ENCODE measurements around the gene MRPL12.
"Not testable (repeated sequence)": the region's sequence is repeated elsewhere in the genome, so short reads cannot be mapped to it uniquely, and the experiment has no call there.

Gene MRPL12

GRCh38 chr17:81717766-81718089 is 14.6 kb downstream of the MRPL12 start:
- DNase-seq = no peak

- no peak for DNase-seq
Observed at GRCh38 chr17:81719410-81720266, 16.5 kb downstream of the MRPL12 start.

GRCh38 chr17:81720267-81721071 is 17.3 kb downstream of the MRPL12 start:
- no peak for DNase-seq

DNA sequence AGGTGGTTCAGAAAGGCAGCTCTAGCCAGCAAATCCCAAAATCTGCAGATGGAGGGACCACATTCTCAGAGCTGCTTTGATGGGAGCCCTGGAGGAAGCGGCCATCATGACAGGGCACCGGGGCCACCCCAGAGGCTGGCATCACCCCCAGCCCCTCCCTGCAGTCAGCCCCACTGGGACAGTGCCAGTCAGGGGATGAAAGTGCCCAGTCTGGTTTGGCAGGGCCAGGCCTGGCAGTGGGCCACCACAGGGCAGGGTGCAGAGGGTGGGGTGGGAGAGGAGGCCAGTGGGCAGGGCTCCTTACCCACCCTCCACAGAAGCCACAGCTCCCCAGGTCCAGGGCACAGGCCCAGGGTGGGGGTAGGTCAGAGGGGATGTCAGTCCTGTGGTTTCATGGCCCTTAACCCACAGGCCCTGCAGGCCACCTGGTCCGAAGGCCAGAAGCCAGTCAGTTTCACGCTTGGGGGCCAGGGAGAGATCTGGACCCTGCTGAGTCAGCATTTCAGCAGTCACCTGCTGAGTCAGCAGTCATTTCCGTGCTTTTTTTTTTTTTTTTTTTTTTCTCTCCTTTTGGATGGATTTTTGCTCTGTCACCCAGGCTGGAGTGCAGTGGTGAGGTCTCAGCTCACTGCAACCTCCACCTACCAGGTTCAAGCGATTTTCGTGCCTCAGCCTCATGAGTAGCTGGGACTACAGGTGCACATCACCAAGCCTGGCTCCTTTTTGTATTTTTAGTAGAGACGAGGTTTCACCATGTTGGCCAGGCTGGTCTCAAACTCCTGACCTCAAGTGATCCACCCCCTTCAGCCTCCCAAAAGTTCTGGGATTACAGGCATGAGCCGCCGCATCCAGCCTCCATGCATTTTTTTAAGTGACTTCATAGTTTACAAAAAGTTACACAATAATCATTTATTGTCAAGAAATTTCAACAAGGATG is 19.3 kb downstream of the MRPL12 start:
- no peak for DNase-seq

DNA sequence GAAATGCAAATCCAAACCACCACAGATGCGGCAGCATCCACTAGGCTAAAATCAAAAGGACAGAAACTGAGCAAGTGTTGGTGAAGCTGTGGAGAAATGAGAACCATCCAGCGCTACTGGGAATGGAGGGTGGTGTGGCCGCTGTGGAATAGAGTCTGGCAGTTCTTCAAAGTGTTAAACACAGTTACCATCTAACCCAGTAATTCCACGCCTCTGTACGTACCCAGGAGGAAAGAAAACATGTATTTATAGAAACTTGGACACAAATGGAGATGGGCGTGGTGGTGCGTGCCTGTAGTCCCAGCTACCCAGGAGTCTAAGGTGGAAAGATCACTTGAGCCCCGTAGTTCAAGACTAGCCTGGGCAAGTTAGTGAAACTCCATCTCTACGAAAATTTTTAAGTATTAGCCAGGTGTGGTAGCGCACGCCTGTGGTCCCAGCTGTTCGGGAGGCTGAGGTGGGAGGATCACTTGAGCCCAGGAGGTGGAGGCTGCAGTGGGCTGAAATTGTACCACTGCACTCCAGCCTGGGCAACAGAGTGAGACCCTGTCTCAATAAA is 20.6 kb downstream of the MRPL12 start:
- no peak for DNase-seq

DNA sequence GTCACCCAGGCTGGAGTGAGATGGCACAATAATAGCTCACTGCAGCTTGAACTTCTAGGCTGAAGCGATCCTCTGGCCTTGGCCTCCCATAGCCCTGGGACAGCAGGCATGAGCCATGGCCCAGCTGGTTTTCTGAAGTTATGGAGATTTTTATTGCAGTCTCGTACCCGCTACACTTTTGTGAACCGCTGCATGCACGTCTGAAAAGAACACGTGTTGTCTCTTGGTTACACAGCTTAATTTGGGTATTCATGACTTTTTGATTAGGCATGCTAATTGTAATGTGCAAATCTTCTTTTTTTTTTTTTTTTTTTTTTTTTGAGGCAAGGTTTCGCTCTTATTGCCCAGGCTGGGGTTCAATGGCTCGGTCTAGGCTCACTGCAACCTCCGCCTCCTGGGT is 22.3 kb downstream of the MRPL12 start:
- no peak for DNase-seq

DNA sequence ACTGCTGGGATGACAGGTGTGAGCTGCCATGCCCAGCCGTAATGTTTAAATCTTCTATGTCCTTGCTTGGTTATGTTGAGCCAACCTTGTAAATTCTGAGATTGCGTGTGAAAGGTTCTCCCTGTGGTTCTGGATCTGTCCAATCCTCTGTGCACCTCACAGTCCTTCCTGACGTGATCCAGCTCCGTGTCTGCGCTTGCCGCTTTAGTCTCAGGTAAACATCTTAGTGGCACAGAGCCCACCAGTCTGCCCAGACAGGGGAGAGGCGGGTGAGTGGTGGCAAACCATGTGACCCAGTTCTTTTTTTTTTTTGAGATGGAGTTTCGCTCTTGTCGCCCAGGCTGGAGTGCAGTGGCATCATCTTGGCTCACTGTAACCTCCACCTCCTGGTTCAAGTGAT is 22.8 kb downstream of the MRPL12 start:
- DNase-seq = no peak

DNA sequence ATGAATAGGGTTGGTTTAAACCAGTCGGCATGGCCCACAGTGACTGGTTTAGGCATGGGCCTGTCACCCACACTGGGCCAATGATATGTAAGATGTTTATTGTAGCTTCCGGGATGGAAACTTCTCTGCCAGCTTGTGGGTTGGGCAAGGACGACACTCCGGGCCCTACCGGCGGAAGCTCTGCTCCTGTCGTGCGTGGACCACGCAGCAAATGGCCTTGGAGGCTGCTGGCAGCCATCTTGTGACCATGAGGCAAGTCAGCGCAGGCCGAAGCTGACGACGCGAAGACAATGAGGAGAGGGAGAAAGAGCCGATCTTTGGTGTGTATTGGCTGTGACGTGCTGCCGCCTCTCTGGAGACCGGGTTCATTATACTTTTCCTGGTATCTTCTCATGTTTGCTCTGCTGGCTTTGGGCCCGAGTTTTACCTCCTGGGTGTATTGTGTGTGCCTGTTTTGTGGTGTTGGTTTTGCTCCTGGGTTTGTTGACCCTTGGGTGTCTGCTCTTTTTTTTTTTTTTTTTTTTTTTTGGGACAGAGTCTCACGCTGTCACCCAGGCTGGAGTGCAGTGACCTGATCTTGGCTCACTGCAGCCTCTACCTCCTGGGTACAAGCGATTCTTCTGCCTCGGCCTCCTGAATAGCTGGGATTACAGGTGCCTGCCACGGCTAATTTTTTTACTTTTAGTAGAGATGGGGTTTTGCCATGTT is 24.3 kb downstream of the MRPL12 start:
- DNase-seq = peak; percentile 93

DNA sequence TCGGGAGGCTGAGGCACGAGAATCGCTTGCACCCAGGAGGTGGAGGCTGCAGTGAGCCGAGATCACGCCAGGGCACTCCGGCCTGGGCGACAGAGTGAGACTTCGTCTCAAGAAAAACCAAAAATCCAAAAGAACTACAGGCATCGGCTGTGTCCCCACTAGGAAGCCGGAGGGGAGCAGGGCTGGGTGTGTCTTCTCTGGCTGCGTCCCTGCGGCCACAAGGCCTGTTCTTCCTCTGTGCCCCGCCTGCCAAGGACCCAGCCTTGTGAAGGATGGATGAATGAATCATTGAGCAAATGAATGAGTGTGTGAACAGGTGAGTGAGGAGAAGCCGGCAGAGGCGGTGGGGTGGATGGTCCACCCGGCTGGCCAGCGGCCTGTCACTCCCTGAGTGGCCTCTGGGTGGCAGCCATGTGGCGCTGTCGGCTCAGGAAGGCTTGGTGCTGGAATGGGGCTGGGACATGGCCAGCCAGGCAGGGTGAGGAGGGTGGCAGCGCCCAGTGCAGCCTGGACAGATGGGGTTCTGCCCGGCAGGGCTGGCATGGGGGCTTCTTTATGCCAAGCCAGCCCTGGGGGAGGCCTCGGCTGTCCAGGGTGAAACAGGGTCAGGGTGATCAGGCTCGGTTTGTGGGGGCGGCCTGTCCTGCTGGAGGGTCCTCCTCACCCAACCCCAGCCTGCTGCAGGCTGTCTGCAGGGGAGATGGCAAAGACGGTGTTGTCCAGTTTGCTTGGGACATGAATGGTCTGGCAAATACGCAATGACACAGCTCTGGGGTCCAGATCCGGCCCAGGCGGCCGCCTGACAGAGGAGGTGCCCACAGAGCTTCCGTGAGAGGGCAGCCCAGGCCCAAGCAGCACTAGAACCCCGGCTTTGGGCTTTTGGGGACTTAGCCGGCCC is 30.6 kb downstream of the MRPL12 start:
- DNase-seq = peak; percentile 75

DNA sequence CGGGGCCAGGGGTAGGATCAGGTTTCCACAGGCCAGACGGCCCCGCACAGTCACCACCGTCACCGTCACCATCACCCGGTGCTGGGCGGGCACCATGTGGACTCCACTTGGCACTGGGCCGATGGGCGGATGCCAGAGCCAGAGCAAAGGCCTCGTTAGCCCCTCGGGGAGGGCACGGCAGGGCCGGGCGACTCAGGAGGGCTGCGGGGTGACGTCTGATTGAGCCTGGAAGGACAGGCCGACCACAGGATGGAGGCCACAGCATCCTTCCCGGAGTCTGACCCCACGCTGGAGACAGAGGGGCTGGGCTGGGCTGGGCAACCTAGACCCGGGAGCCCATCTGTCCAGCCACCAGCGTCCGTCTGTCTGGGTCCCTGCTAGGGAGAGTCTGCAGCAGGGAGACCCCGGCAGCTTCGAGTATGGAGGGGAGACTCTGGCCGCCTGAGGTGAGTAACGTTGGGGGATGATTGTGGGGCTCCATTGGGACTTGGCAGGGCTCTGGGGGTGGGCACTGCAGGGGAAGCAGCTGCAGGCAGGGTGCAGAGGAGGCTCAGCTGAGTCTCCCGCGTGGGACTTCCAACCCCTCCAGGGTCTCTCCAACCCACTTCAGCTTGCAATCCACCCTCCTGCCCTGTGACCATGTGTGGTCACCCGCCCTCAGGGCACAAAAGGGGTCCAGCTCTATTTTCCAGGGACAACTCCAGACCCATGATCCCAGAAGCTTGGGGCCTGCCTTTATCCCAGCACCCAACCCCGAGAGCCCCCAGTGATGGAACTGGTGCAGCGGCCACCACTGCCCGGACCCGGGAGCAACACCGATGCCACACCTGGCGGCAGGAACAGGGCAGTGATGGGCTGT is 31.5 kb downstream of the MRPL12 start:
- no peak for DNase-seq

- DNase-seq = peak; percentile 42
Observed at GRCh38 chr17:81735264-81736102, 32.3 kb downstream of the MRPL12 start.

GRCh38 chr17:81737947-81738800 is 35.0 kb downstream of the MRPL12 start:
- DNase-seq = no peak

GRCh38 chr17:81738801-81739393 is 35.7 kb downstream of the MRPL12 start:
- no peak for DNase-seq

DNA sequence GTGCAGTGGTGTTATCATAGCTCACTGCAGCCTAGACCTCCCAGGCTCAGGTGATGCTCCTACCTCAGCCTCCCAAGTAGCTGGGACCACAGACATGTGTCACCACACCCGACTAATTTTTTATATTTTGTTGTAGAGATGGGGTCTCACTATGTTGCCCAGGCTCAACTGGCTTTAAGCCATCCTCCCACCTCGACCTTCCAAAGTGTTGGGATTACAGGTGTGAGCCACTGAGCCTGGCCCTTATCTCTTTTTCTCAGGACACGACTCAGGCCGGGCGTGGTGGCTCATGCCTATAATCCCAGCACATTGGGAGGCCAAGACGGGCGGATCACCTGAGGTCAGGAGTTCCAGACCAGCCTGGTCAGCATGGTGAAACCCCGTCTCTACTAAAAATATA is 36.4 kb downstream of the MRPL12 start:
- DNase-seq = not testable (repeated sequence)

GRCh38 chr17:81740395-81740961 is 37.3 kb downstream of the MRPL12 start:
- peak; percentile 16 for DNase-seq

GRCh38 chr17:81741049-81741593 is 38.0 kb downstream of the MRPL12 start:
- peak; percentile 19 for DNase-seq

Data from NCI-H146 (cell line).